Testis (tissue), 2 donors: ENCODE measurements around the gene VPS36.

ENCODE experiments used
- POLR2A ChIP-seq: fragments of 450-650 bp; IDR thresholded peaks from one replicate; pipeline ENCODE4 v1.6.1; 2017; ENCODE audit warnings: antibody characterized with exemption, mild to moderate bottlenecking, moderate library complexity
- TF ChIP-seq, protein P1 (sequence below), 3 experiments: fragments of 450-650 bp in 2 of 3; fragments of 200-600 bp in 1 of 3; sonication (generic) in 1 of 3; IDR thresholded peaks; one replicate each; pipeline ENCODE4 v1.5.1; 2016 to 2019; ENCODE audit warnings: antibody characterized with exemption in 3 of 3, mild to moderate bottlenecking in 2 of 3, moderate library complexity in 1 of 3

DNA sequence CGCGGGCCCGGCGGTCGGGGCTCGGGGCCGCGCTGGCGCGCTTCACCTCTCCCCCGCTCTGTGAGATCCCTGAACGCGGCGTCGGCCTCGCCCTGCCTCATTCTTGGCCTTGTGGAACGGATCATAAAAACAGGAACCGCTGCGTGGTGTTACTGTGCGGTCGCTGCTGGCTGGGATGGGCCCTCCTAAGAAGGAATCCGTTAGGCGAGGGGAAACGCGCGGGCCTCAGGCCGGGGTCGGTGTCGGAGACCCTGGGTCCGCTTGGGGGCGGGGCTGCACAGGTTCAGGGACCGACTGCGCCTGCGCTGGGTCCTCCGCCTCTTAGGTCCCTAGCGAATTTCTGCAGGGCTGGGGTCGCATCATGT lies 5.2 kb upstream of the VPS36 start:
- TF ChIP-seq, protein P1, sequence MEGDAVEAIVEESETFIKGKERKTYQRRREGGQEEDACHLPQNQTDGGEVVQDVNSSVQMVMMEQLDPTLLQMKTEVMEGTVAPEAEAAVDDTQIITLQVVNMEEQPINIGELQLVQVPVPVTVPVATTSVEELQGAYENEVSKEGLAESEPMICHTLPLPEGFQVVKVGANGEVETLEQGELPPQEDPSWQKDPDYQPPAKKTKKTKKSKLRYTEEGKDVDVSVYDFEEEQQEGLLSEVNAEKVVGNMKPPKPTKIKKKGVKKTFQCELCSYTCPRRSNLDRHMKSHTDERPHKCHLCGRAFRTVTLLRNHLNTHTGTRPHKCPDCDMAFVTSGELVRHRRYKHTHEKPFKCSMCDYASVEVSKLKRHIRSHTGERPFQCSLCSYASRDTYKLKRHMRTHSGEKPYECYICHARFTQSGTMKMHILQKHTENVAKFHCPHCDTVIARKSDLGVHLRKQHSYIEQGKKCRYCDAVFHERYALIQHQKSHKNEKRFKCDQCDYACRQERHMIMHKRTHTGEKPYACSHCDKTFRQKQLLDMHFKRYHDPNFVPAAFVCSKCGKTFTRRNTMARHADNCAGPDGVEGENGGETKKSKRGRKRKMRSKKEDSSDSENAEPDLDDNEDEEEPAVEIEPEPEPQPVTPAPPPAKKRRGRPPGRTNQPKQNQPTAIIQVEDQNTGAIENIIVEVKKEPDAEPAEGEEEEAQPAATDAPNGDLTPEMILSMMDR (IDR thresholded peaks at IDR 0.05): no peak
- no peak for TF ChIP-seq POLR2A
